ENCODE results near the gene ATP5ME.
A peak's percentile ranks its signal among the peaks of the same experiment; 100 is the strongest.
"Not testable (repeated sequence)": the region's sequence is repeated elsewhere in the genome, so short reads cannot be mapped to it uniquely, and the experiment has no call there.

ATP5ME gene

DNA sequence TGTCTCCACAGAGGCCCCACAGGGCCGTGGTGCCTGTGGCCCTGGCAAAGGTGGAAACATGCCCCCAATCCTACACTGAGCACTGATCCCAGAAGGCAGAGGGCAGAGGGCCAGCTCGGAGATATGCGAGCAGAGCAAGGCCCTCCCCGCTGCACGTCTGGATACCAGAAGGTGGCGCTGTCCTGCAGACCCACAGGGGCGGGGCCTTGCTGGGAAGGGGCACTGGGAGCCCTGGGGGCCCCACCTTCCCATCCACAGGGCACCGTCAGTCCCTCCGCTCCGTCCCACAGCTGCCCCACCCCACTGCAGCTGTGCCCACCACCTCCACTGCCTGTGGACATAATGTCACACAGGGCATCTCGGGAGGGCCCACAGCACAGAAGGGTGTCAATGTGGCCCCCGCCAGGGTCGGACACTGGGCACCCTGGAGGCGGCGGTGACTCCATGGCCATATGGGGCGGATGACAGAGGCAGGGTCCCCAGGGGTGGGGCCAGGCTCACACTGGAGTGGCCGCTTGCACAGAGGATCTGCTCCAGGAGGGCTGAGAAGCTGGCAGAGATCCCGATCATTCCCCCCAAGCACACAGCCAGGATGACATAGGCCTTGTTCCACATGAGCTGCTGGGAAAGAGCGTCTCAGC is 10.0 kb upstream of the ATP5ME start:
- peak; percentile 78 for DNase-seq (ENCODE audit: low spot score)

DNA sequence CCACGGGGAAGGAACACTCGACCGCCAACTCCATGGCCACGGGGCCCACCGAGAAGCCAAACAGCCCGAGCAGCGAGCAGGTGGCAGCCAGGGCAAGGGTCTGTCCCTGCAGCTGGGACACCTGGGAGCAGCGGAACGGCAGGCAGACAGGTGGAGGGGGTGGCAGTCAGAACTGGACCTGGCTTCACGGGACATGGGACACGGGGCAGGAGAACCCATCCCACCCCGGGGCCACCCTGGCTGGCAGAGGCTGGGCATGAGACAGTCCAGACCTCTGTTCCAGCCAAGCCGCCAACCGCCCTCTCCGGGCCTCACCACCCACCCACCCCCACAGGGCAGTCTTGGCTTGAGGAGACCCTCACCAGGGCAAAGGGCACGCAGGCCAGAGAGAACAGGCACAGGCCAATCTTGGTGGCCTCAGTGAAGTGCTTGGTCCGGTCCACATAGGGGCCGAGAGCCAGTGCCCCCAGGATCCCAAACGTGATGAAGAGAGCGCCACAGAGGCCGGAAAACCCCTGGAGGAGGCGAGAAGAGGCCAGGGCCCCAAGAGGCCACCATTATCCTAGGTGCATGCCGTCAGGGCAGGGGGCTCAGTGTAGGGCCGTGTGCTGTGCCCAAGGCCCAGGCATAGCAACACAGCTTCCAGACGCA is 9.3 kb upstream of the ATP5ME start:
- no peak for DNase-seq (ENCODE audit: low spot score)

DNA sequence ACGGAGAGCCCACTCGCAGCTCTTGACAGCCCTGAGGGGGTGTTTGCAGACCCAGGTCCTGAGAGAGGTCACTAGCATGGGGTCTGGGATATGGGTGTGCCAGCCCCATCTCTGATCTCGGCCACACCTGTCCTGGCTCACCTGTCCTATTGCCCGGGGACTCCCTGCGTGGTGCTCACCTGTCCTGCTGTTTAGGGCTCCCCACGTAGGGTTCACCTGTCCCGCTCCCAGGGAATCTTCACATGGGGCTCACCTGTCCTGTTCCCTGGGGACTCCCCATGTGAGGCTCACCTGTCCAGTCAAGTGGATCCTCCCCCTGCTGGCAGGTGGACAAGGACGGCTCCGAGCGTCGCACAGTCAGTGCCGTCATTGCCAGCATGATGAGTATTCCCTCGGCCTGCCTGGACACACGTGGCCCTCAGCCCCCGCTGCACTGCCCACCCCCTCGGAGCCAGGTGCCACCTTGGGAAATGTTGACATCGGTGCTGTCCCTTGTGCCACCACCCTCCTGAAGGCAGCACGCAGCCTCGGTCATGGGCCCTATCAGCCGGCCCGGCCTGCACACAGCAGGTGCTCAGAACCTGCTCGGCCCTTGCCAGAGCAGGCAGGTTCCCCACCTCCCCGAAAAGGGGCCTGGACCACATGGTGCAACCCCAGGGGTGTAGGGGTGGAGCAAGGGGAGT is 8.6 kb upstream of the ATP5ME start:
- no peak for DNase-seq (ENCODE audit: low spot score)

GRCh38 chr4:681736-682451 is 7.8 kb upstream of the ATP5ME start:
- DNase-seq (ENCODE audit: low spot score): no peak

GRCh38 chr4:680928-681645 is 7.0 kb upstream of the ATP5ME start:
- peak; percentile 76 for DNase-seq (ENCODE audit: low spot score)

GRCh38 chr4:680551-680927 is 6.5 kb upstream of the ATP5ME start:
- no peak for DNase-seq (ENCODE audit: low spot score)

GRCh38 chr4:680091-680490 is 6.0 kb upstream of the ATP5ME start:
- no peak for DNase-seq (ENCODE audit: low spot score)

GRCh38 chr4:679629-680028 is 5.6 kb upstream of the ATP5ME start:
- no peak for DNase-seq (ENCODE audit: low spot score)

- no peak for DNase-seq (ENCODE audit: low spot score)
Measured at GRCh38 chr4:679104-679481, 5.0 kb upstream of the ATP5ME start.

DNA sequence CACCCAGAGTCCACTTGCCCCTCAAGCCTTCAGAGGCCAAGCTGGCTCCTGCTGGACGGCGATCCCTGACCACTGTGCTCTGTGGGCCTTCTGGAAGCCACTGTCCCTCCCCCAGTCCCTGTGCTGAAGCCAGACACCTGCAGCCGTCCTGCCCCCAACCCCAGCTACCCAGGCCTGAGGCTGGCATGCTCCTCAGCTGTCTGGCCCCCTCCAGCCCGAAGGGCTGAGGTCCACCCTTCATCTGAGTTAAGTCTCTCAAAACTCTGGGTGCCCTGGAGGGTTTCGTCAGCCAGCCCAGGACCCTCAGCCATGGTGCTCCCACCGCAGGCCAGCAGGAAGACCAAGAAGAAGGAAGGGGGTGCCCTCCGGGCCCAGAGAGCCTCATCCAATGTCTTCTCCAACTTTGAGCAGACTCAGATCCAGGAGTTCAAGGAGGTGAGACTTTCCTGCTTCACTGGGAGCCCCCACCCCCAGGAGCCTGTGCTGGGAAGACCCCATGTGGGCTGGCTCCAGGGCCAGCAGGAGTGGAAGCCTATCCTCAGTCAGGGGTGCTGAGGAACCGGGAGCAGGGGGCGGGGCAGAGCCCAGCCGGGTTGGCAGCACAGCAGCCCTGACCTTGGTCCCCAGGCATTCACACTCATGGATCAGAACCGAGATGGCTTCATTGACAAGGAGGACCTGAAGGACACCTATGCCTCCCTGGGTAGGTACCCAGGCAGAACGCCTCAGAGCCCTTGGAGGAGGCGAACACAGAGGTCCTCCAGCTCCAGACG is 4.4 kb upstream of the ATP5ME start:
- no peak for DNase-seq (ENCODE audit: low spot score)

- no peak for DNase-seq (ENCODE audit: low spot score)
Measured at GRCh38 chr4:677431-678293, 3.6 kb upstream of the ATP5ME start.

DNA sequence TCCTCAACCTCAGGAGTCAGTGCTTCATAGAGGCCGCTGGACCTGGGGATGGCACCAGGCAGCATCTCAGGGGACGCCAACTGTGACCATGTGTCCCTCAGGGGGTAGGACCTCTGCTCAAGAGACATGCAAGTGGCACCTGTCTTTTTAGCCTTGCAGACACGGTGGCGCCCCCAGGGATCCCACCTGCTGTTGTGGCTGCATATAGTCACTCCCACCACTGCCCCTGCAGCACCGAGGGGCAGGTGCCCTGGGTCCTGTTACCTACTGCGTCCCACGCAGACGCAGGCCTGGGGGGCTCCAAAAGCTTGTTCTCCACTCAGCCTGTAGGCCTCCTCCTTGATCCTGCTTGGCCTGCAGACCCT is 2.8 kb upstream of the ATP5ME start:
- no peak for DNase-seq (ENCODE audit: low spot score)

DNA sequence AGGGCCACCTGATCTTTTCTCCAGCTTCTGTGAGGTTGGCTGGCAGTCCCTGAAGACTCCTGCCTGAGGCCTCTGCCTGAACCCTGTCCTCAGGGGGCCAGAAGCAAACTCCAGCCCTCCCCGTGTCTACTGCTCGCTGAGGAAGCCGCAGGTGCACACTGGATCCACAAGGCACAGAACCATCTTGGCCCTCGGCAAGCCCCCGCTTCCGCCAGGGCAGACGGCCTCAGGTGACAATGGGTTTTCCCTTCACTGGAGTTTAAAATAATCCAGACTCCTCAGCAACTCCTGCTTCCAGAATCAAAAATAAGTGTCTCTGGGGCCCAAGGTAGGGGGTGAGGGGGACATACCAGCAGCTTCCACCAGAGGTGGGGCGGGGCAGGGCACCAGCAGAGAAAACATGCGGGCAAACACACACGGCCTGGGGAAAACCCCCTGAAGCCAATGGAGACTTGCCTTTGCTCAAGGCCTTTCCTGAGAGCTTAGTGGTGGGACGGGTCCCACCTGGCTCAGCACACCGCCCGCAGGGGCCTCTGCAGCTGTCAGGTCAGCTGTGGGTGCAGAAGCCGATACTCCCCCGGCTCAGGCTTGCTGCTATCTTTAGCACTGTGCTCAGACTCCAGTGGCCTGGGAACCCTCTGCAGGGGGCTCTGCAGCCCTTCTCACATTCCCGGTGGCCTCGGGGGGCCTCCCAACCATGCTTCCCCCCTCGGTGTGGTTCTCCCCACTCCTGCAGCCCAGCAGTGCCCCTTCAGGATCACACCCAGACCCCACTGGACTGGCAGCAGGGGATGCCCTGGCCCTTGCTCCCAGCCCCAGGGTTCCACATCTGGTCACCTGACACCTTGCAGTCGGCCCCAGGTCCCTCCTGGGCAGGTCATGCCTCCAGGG is 2.1 kb upstream of the ATP5ME start:
- no peak for DNase-seq (ENCODE audit: low spot score)

DNA sequence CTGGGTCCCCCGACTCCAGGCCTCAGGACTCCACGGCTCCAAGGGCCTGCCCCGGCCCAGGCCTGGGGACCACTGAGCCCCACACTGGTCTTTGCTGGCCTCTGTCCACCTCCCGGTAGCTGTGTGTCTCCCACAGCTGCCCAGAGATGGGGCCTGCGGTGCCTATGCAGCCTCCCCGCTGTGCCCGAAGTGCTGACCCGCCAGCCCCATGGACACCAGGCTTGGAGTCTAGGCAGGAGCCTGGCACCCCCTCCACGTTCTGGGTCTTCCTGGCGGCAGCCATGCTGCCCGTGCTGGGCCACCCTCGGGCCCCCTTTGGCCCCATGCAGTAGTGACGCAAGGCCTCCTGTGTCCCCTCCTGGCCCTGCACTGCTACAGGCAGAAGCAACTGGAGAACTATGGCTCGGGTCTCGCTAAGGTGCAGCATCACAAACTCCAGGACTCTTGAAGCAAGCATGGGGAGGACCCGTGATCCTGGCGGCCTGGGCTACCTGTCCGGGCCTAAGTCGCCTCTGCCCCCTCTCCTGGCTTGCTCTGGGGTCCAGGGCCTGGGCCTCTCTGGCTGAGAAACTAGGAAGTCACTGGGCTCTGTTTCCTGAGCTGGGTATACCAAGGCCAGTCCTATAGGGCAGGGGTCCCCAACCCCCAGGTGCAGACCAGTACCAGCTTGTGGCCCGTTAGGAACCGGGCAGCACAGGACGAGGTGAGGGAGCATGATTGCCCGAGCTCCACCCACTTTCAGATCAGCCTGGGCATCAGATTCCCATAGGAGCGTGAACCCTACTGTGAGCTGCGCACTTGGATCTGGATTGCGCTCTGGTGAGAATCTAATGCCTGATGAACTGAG is 1.2 kb upstream of the ATP5ME start:
- peak; percentile 47 for DNase-seq (ENCODE audit: low spot score)

GRCh38 chr4:673349-674091 is 556 bp downstream of the ATP5ME start:
- peak; percentile 66 for DNase-seq (ENCODE audit: low spot score)

- DNase-seq (ENCODE audit: low spot score): no peak
Measured at GRCh38 chr4:671769-672168, 2.3 kb downstream of the ATP5ME start.

DNA sequence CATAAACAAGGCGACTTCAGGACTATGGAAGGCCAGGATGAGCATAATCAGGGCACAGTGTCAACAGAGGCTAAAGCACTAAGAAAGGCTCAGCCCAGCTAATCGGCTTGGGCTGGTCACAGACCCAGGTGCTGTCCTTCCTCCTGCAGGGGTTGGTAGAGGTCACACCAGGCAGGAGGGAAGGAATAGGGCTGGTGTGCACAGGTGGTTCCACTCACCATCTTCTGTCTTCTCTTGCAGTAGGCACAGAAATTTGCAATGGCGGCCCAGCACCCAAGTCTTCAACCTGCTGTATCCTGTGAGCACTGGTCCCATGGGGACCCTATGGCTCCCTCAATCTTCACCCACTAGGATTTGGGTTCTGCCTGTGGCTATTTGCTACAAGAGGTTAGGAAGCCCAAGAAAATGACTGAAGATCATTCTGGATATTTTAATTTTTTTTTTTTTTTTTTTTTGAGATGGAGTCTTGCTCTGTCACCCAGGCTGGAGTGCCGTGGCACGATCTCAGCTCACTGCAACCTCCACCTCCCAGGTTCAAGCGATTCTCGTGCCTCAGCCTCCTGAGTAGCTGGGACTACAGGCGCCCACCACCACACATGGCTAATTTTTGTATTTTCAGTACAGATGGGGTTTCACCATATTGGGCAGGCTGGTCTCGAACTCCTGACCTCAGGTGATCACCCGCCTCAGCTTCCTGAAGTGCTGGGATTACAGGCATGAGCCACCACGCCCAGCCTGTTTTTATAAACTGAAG is 4.1 kb downstream of the ATP5ME start:
- not testable (repeated sequence) for DNase-seq (ENCODE audit: low spot score)

Measured in AG20443 (cell line).